Peyer's patch (tissue), 4 donors: ENCODE measurements around the gene PER3. TPM values are rescaled to one million over a fixed set of nuclear protein-coding genes. Genes with fewer than 3 reads are reported as not detected.

Experiments used
- DNase-seq, 3 donors: peaks; one replicate each; pipeline ENCODE4 v3.0.0-alpha.2; 2017 to 2019
- H3K27ac ChIP-seq, 4 donors: fragments of 200-600 bp; sonication (generic); one replicate each; pipeline ENCODE4 v1.5.1; 2016 to 2019
- H3K27me3 ChIP-seq, 2 donors: fragments of 200-600 bp; sonication (generic); one replicate each; pipeline ENCODE4 v1.5.1; 2019
- H3K36me3 ChIP-seq, 3 donors: fragments of 200-600 bp; sonication (generic); one replicate each; pipeline ENCODE4 v1.5.1; 2016 to 2019
- H3K4me1 ChIP-seq, 4 donors: fragments of 200-600 bp; sonication (generic); one replicate each; pipeline ENCODE4 v1.5.1; 2016 to 2019
- H3K4me3 ChIP-seq, 4 donors: fragments of 200-600 bp; sonication (generic); 1 replicate in 3 of 4; 2 replicates in 1 of 4; pipeline ENCODE4 v1.5.1; 2016 to 2019; ENCODE audit warnings: mild to moderate bottlenecking in 1 of 4
- H3K9me3 ChIP-seq, 4 donors: fragments of 200-600 bp; sonication (generic); one replicate each; pipeline ENCODE4 v1.5.1; 2016 to 2019; ENCODE audit warnings: mild to moderate bottlenecking in 1 of 4
- POLR2A ChIP-seq, 2 donors: fragments of 450-650 bp; IDR thresholded peaks; one replicate each; pipeline ENCODE4 v1.5.1; 2017; ENCODE audit warnings: antibody characterized with exemption in 2 of 2, mild to moderate bottlenecking in 2 of 2, moderate library complexity in 2 of 2
- total RNA-seq, 4 donors: library from RNA; depleted of rRNA; stranded (reverse); fragments of >200 nt; gene quantifications; one replicate each; pipeline ENCODE4 v1.1.0, GENCODE V29; 2016
- TF ChIP-seq, protein P1 (sequence below), 6 experiments: fragments of 450-650 bp in 4 of 6; fragments of 200-600 bp in 2 of 6; sonication (generic) in 1 of 6; IDR thresholded peaks; one replicate each; pipeline ENCODE4 v1.5.1; 2017 to 2019; ENCODE audit warnings: antibody characterized with exemption in 6 of 6, mild to moderate bottlenecking in 3 of 6, moderate library complexity in 1 of 6

The PER3 gene
- total RNA-seq, 4 donors from 2014 or later, result 10.0 to 24.0 (median 18.5) TPM

GRCh38 chr1:7885513-7886404, 101.7 kb downstream of the PER3 start:
- no peak for TF ChIP-seq POLR2A (IDR thresholded peaks at IDR 0.05)
- TF ChIP-seq, protein P1, sequence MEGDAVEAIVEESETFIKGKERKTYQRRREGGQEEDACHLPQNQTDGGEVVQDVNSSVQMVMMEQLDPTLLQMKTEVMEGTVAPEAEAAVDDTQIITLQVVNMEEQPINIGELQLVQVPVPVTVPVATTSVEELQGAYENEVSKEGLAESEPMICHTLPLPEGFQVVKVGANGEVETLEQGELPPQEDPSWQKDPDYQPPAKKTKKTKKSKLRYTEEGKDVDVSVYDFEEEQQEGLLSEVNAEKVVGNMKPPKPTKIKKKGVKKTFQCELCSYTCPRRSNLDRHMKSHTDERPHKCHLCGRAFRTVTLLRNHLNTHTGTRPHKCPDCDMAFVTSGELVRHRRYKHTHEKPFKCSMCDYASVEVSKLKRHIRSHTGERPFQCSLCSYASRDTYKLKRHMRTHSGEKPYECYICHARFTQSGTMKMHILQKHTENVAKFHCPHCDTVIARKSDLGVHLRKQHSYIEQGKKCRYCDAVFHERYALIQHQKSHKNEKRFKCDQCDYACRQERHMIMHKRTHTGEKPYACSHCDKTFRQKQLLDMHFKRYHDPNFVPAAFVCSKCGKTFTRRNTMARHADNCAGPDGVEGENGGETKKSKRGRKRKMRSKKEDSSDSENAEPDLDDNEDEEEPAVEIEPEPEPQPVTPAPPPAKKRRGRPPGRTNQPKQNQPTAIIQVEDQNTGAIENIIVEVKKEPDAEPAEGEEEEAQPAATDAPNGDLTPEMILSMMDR (IDR thresholded peaks at IDR 0.05), result no peak

DNA sequence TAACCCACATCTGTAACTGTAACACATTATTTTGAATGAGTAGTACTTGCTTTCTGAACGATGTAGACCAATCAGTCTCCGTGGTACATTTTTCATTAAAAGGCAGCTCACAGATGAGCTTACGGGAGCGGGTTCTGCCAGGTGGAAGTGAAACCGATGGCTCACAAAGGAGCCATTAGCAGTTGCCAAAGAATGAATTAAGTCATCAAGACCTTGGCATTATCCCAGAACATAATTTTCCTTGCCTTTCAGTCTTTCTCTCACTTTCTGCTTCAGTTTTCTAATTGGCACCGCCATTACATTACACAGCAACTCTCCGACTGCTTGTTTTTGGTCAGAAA, 102.3 kb downstream of the PER3 start:
- H3K27ac ChIP-seq, result no peak overlapping the region
- TF ChIP-seq, protein P1 (IDR thresholded peaks at IDR 0.05), result no peak
- TF ChIP-seq POLR2A (IDR thresholded peaks at IDR 0.05), result no peak
- no peaks in the 10 kb centered on the region for H3K4me1 ChIP-seq
- peak overlapping the region in 1 of 4 donors; percentile 31 for H3K4me3 ChIP-seq
- no peaks in the 10 kb centered on the region for H3K36me3 ChIP-seq
- DNase-seq, result no peak
- H3K9me3 ChIP-seq, result no peaks in the 10 kb centered on the region
- H3K27me3 ChIP-seq, result no peaks in the 10 kb centered on the region

More at GRCh38 chr1:7885513-7886404, 101.7 kb downstream of the PER3 start:
- Histone ChIP-seq H3K27me3 (no peaks in the 10 kb centered on the region), H3K4me1 (no peaks in the 10 kb centered on the region), H3K27ac (peak overlapping the region in 1 of 4 donors; percentile 42), H3K36me3 (no peaks in the 10 kb centered on the region), H3K9me3 (no peaks in the 10 kb centered on the region), H3K4me3 (peak overlapping the region in 2 of 4 donors; percentile 31 to 41)
- peak in 2 of 3 donors; percentile 91 to 94 for DNase-seq

DNA sequence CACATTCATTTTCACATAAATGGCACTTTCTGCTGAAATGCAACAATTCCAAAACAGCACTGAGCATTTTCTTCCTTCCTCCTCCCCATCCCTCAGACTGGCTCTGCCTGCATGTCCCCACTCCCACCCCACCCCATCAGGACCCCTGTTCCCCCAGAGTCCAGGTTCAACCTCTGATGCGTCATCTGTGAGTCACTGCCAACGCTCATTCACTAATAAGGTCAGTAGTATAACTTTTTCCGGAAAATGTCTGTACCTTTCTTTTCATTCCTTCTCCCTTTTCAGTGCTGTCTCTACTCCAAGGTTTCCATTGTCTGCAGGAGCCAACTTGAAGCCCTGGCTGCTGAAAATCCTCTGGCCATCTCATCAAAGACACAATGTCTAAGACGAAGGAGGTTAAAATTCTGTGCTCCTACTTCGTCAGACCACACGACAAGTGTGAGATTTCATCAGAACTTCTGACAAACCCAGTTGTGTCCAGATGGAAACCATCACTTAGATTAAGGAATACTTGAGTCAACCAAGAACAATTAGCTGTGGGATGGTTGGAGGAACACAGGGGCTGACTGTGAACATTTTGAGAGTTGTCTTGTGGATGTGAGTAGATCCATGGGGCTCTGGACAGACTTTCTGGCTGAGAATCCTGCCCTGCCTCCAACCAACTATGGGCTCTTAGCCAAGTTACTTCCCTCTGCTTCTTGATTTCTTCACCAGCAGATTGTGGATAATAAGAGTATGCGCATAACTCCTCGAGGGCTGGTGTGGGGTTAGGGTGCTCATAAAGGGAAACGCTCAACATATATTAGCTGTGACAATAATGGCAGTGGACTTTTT, 104.4 kb downstream of the PER3 start:
- no peaks in the 10 kb centered on the region for H3K9me3 ChIP-seq
- no peak for DNase-seq
- H3K27me3 ChIP-seq, result no peaks in the 10 kb centered on the region
- H3K27ac ChIP-seq, result no peak overlapping the region
- no peaks in the 10 kb centered on the region for H3K36me3 ChIP-seq
- H3K4me1 ChIP-seq, result no peaks in the 10 kb centered on the region
- TF ChIP-seq, protein P1 (IDR thresholded peaks at IDR 0.05), result no peak
- TF ChIP-seq POLR2A (IDR thresholded peaks at IDR 0.05), result no peak
- H3K4me3 ChIP-seq, result no peak overlapping the region

- H3K4me3 ChIP-seq, result no peak overlapping the region
- H3K9me3 ChIP-seq, result no peaks in the 10 kb centered on the region
- no peak for TF ChIP-seq POLR2A (IDR thresholded peaks at IDR 0.05)
- TF ChIP-seq, protein P1 (IDR thresholded peaks at IDR 0.05), result no peak
- DNase-seq, result no peak
- no peaks in the 10 kb centered on the region for H3K27me3 ChIP-seq
- no peak overlapping the region for H3K27ac ChIP-seq
- H3K36me3 ChIP-seq, result no peaks in the 10 kb centered on the region
- no peaks in the 10 kb centered on the region for H3K4me1 ChIP-seq
These were observed 106.8 kb downstream of the PER3 start for GRCh38 chr1:7890853-7891252.

DNA sequence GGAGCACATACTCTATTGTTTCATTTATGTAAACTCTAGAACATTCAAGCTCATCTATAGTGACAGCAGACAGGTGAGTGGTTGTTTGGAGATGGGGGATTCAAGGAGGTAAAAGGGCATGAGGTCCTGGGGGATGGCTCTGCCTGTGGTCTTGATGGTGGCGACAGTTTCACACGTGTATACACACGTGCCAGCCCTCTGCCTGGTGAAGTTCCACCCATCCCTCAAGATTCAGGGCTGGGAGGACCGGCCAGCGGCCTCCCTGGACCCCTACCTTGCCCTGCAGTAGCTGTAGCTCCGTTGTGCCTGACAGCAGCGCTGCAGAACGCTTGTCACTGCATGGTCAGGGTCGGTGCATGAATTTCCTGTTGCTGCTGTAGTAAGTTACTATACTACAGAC, 107.7 kb downstream of the PER3 start:
- no peak for TF ChIP-seq POLR2A (IDR thresholded peaks at IDR 0.05)
- TF ChIP-seq, protein P1 (IDR thresholded peaks at IDR 0.05), result no peak
- Histone ChIP-seq H3K9me3 (no peaks in the 10 kb centered on the region), H3K4me3 (no peak overlapping the region), H3K4me1 (no peaks in the 10 kb centered on the region), H3K36me3 (no peaks in the 10 kb centered on the region), H3K27me3 (no peaks in the 10 kb centered on the region), H3K27ac (no peak overlapping the region)
- no peak for DNase-seq
